GM13977 (cell line): ENCODE results near the gene FAM217B.

ENCODE experiments used
- DNase-seq: peaks from one replicate; pipeline ENCODE4 v3.0.0; 2012; ENCODE audit warnings: low spot score
- CTCF ChIP-seq: IDR thresholded peaks from 2 replicates; pipeline ENCODE4 v1.5.1; 2012; ENCODE audit warnings: mild to moderate bottlenecking, control low read depth; ENCODE audit not compliant: insufficient read depth; ENCODE audit errors: extremely low read depth, missing control alignments
- in situ Hi-C: fragments of 300-500 bp; cut with MboI; formaldehyde crosslinking; loops from one replicate; pipeline ENCODE4 v1.12.0; 2022; ENCODE audit warnings: low sequenced_read_pairs, low pct_unique_long_range_greater_than_20kb, mixed read lengths, inconsistent platforms; ENCODE audit not compliant: unreplicated experiment

FAM217B gene

GRCh38 chr20:59945175-59945574 lies 5.0 kb downstream of the FAM217B start:
- no peak for DNase-seq
- in situ Hi-C loops, result no loop called here
- no peak for TF ChIP-seq CTCF

- in situ Hi-C loops, result no loop called here
- DNase-seq, result no peak
- no peak for TF ChIP-seq CTCF
Observed at GRCh38 chr20:59945731-59946130, 5.5 kb downstream of the FAM217B start.

- TF ChIP-seq CTCF, result no peak
- in situ Hi-C loops, result no loop called here
- no peak for DNase-seq
Observed at GRCh38 chr20:59947376-59947775, 7.2 kb downstream of the FAM217B start.

- in situ Hi-C loops, result no loop called here
- no peak for DNase-seq
- TF ChIP-seq CTCF, result no peak
Observed at GRCh38 chr20:59948212-59948611, 8.0 kb downstream of the FAM217B start.

GRCh38 chr20:59948828-59949720 lies 8.9 kb downstream of the FAM217B start:
- in situ Hi-C loops, result no loop called here
- no peak for DNase-seq
- TF ChIP-seq CTCF, result peak; percentile 60

GRCh38 chr20:59949911-59950310 lies 9.7 kb downstream of the FAM217B start:
- no peak for TF ChIP-seq CTCF
- in situ Hi-C loops, result no loop called here
- DNase-seq, result no peak
